HTERT RPE-1 (cell line): ENCODE measurements around the gene POLR1A.

Source experiments
- in situ Hi-C: fragments of 300-500 bp; cut with MboI; formaldehyde crosslinking; loops from 4 replicates; pipeline ENCODE4 v1.14.3; 2020; ENCODE audit warnings: low sequenced_read_pairs

POLR1A gene

GRCh38 chr2:86097114-86097896 is 8.4 kb downstream of the POLR1A start:
- in situ Hi-C loops, result no loop called here

GRCh38 chr2:86094229-86094628 is 11.5 kb downstream of the POLR1A start:
- in situ Hi-C loops, result no loop called here

GRCh38 chr2:86087936-86088850 is 17.5 kb downstream of the POLR1A start:
- in situ Hi-C loops, result no loop called here

GRCh38 chr2:86082756-86083155 is 22.9 kb downstream of the POLR1A start:
- in situ Hi-C loops, result no loop called here

- in situ Hi-C loops, result no loop called here
These were observed 24.0 kb downstream of the POLR1A start for GRCh38 chr2:86081724-86082123.

GRCh38 chr2:86079981-86080911 is 25.4 kb downstream of the POLR1A start:
- in situ Hi-C loops, result no loop called here

GRCh38 chr2:86078774-86079545 is 26.7 kb downstream of the POLR1A start:
- in situ Hi-C loops, result no loop called here

GRCh38 chr2:86075886-86076285 is 29.8 kb downstream of the POLR1A start:
- in situ Hi-C loops, result no loop called here

GRCh38 chr2:86074811-86075210 is 30.9 kb downstream of the POLR1A start:
- in situ Hi-C loops, result no loop called here

GRCh38 chr2:86074256-86074655 is 31.4 kb downstream of the POLR1A start:
- in situ Hi-C loops, result no loop called here

- in situ Hi-C loops, result no loop called here
These were observed 32.5 kb downstream of the POLR1A start for GRCh38 chr2:86073225-86073624.

GRCh38 chr2:86072271-86072858 is 33.3 kb downstream of the POLR1A start:
- in situ Hi-C loops, result no loop called here

GRCh38 chr2:86070868-86071267 is 34.8 kb downstream of the POLR1A start:
- in situ Hi-C loops, result no loop called here

GRCh38 chr2:86069783-86070339 is 35.8 kb downstream of the POLR1A start:
- in situ Hi-C loops, result no loop called here

- in situ Hi-C loops, result no loop called here
These were observed 36.5 kb downstream of the POLR1A start for GRCh38 chr2:86069091-86069685.

GRCh38 chr2:86068648-86069047 is 37.0 kb downstream of the POLR1A start:
- in situ Hi-C loops, result no loop called here

GRCh38 chr2:86068136-86068588 is 37.5 kb downstream of the POLR1A start:
- in situ Hi-C loops, result no loop called here

- in situ Hi-C loops, result no loop called here
These were observed 38.8 kb downstream of the POLR1A start for GRCh38 chr2:86066915-86067314.

GRCh38 chr2:86066007-86066578 is 39.6 kb downstream of the POLR1A start:
- in situ Hi-C loops, result no loop called here
